MM.1S (cell line): ENCODE results near the gene OR14I1.

Experiments
- DNase-seq: peaks from one replicate; pipeline ENCODE4 v3.0.0-alpha.2; 2015
- H2AFZ ChIP-seq: fragments of 300-600 bp; sonication (generic); 2 replicates; pipeline ENCODE4 v1.6.0; 2016; ENCODE audit warnings: antibody characterized with exemption, low read length
- H3F3A ChIP-seq: fragments of 300-600 bp; sonication (generic); 2 replicates; pipeline ENCODE4 v1.6.1; 2016; ENCODE audit warnings: mild to moderate bottlenecking, antibody characterized with exemption, low read length, moderate library complexity, mixed read lengths; ENCODE audit not compliant: insufficient read depth
- H3K27ac ChIP-seq: fragments of 300-600 bp; sonication (generic); 2 replicates; pipeline ENCODE4 v1.5.1; 2016; ENCODE audit warnings: mild to moderate bottlenecking, low read length
- H3K27me3 ChIP-seq: fragments of 300-600 bp; sonication (generic); replicated peaks from 2 replicates; pipeline ENCODE4 v1.6.0; 2016; ENCODE audit warnings: low read length; ENCODE audit not compliant: insufficient read depth
- H3K36me3 ChIP-seq: fragments of 300-600 bp; sonication (generic); replicated peaks from 2 replicates; pipeline ENCODE4 v1.6.1; 2016; ENCODE audit warnings: mild to moderate bottlenecking, low read length, mixed read lengths; ENCODE audit not compliant: insufficient read depth
- H3K4me1 ChIP-seq: fragments of 300-600 bp; sonication (generic); 2 replicates; pipeline ENCODE4 v1.6.1; 2016; ENCODE audit warnings: low read length, mixed read lengths
- H3K4me2 ChIP-seq: fragments of 300-600 bp; sonication (generic); 2 replicates; pipeline ENCODE4 v1.6.0; 2016; ENCODE audit warnings: low read depth, low read length
- H3K4me3 ChIP-seq: fragments of 300-600 bp; sonication (generic); 2 replicates; pipeline ENCODE4 v1.5.1; 2016; ENCODE audit warnings: low read length, mixed read lengths
- H3K79me2 ChIP-seq: fragments of 300-600 bp; sonication (generic); 2 replicates; pipeline ENCODE4 v1.6.1; 2016; ENCODE audit warnings: mixed run types, low read length, mixed read lengths
- H3K9ac ChIP-seq: fragments of 300-600 bp; sonication (generic); 2 replicates; pipeline ENCODE4 v1.6.1; 2016; ENCODE audit warnings: low read length, mixed read lengths
- H3K9me2 ChIP-seq: fragments of 300-600 bp; sonication (generic); replicated peaks from 2 replicates; pipeline ENCODE4 v1.6.1; 2016; ENCODE audit warnings: mild to moderate bottlenecking, low read length, mixed read lengths; ENCODE audit not compliant: insufficient read depth
- H3K9me3 ChIP-seq: fragments of 300-600 bp; sonication (generic); replicated peaks from 2 replicates; pipeline ENCODE4 v1.6.1; 2016; ENCODE audit warnings: mild to moderate bottlenecking, low read length, mixed read lengths; ENCODE audit not compliant: insufficient read depth
- H4K20me1 ChIP-seq: fragments of 300-600 bp; sonication (generic); 2 replicates; pipeline ENCODE4 v1.6.1; 2016; ENCODE audit warnings: mild to moderate bottlenecking, low read length, moderate library complexity, mixed read lengths; ENCODE audit not compliant: insufficient read depth
- EZH2 ChIP-seq: fragments of 300-600 bp; sonication (generic); optimal IDR thresholded peaks from 2 replicates; pipeline ENCODE3; 2017; ENCODE audit warnings: low read depth, mild to moderate bottlenecking, antibody characterized with exemption, low read length, mixed read lengths
- EZH2phosphoT487 ChIP-seq: fragments of 300-600 bp; sonication (generic); IDR thresholded peaks from 2 replicates; pipeline ENCODE4 v1.6.1; 2018; ENCODE audit warnings: antibody characterized with exemption, low read length
- TF ChIP-seq, protein P1 (sequence below): fragments of 300-600 bp; sonication (generic); IDR thresholded peaks from 2 replicates; pipeline ENCODE4 v1.5.1; 2016; ENCODE audit warnings: antibody characterized with exemption, low read length, mixed read lengths

Gene OR14I1

DNA sequence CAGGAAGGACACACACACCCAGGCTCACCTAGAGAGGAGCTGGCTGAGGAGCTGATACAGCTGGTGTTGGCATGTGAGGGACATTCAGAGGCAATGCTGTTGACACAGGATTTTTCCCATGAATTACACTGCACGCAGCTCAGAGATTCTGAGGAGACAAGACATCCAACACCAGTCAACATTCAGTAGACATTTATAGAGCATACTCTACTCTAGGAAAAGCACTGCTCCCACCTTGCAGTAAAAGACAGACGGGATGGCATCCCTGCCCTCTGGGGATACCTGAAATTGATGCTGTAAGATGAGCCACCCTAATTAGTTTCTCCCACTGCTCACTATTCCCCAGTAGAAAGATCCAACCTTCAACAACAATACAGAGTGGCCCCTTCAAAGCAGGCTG lies 47.9 kb upstream of the OR14I1 start:
- Histone ChIP-seq H3K9ac (no peak overlapping the region), H3K79me2 (no peaks in the 10 kb centered on the region), H3K36me3 (no peaks in the 10 kb centered on the region), H3K9me3 (no peaks in the 10 kb centered on the region), H3K9me2 (no peaks in the 10 kb centered on the region), H4K20me1 (no peaks in the 10 kb centered on the region), H3K4me2 (no peak overlapping the region), H3K27ac (no peak overlapping the region), H3K4me1 (no peaks in the 10 kb centered on the region), H2AFZ (no peak overlapping the region), H3K4me3 (no peak overlapping the region), H3F3A (peaks cover 8% of the 10 kb centered on the region), H3K27me3 (no peaks in the 10 kb centered on the region)
- DNase-seq, result peak; percentile 4
- TF ChIP-seq EZH2phosphoT487 (no peak), EZH2 (no peak)
- TF ChIP-seq, protein P1, sequence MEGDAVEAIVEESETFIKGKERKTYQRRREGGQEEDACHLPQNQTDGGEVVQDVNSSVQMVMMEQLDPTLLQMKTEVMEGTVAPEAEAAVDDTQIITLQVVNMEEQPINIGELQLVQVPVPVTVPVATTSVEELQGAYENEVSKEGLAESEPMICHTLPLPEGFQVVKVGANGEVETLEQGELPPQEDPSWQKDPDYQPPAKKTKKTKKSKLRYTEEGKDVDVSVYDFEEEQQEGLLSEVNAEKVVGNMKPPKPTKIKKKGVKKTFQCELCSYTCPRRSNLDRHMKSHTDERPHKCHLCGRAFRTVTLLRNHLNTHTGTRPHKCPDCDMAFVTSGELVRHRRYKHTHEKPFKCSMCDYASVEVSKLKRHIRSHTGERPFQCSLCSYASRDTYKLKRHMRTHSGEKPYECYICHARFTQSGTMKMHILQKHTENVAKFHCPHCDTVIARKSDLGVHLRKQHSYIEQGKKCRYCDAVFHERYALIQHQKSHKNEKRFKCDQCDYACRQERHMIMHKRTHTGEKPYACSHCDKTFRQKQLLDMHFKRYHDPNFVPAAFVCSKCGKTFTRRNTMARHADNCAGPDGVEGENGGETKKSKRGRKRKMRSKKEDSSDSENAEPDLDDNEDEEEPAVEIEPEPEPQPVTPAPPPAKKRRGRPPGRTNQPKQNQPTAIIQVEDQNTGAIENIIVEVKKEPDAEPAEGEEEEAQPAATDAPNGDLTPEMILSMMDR, result no peak

DNA sequence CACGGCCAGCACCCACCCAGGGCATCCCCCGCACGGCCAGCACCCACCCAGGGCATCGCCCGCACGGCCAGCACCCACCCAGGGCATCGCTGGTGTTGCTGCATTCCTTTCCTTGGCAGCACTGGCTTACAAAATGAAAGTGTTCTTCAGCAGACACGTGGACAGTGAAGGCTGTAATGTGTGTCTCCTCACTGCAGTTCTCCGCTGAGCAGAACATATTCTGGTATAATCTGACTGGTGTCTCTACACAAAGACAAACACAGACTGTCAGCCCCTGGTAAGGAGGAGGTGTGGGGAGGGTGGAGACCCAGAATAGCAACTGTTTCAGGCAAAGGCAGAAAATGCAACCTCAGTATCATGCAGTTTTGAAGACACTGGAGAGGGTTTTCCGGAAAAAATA lies 45.6 kb upstream of the OR14I1 start:
- H4K20me1 ChIP-seq, result no peaks in the 10 kb centered on the region
- no peak for DNase-seq
- no peaks in the 10 kb centered on the region for H3K9me3 ChIP-seq
- no peak overlapping the region for H3K27ac ChIP-seq
- no peaks in the 10 kb centered on the region for H3K9me2 ChIP-seq
- no peaks in the 10 kb centered on the region for H3K36me3 ChIP-seq
- H3K9ac ChIP-seq, result no peak overlapping the region
- H2AFZ ChIP-seq, result no peak overlapping the region
- H3K4me3 ChIP-seq, result no peak overlapping the region
- TF ChIP-seq EZH2 (no peak), EZH2phosphoT487 (no peak)
- TF ChIP-seq, protein P1, result no peak
- no peaks in the 10 kb centered on the region for H3K4me1 ChIP-seq
- H3K27me3 ChIP-seq, result no peaks in the 10 kb centered on the region
- no peaks in the 10 kb centered on the region for H3K79me2 ChIP-seq
- peaks cover 8% of the 10 kb centered on the region for H3F3A ChIP-seq
- no peak overlapping the region for H3K4me2 ChIP-seq

DNA sequence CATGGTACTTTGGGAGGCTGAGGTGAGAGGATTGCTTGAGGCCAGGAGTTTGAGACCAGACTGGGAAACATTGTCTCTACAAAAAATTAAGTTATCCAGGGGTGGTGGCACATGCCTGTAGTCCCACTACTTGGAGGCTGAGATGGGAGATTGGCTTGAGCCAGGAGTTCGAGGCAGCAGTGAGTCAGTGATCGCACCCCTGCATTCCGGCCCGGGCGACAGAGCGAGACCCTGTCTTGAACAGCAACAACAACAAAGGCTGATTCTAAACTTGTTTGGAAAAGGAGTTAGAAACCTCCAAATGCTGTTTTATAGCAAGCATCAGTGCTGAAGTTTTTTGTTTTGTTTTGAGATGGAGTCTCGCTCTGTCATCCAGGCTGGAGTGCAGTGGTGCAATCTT lies 38.3 kb upstream of the OR14I1 start:
- no peaks in the 10 kb centered on the region for H3F3A ChIP-seq
- H3K9ac ChIP-seq, result no peak overlapping the region
- H3K9me3 ChIP-seq, result no peaks in the 10 kb centered on the region
- no peak overlapping the region for H3K4me2 ChIP-seq
- 0 out of 2 replicates have a peak, but pooled peaks cover 8% of the 10 kb centered on the region for H3K4me1 ChIP-seq
- H3K27me3 ChIP-seq, result no peaks in the 10 kb centered on the region
- H3K79me2 ChIP-seq, result no peaks in the 10 kb centered on the region
- H3K27ac ChIP-seq, result no peak overlapping the region
- H2AFZ ChIP-seq, result no peak overlapping the region
- no peak for TF ChIP-seq EZH2phosphoT487
- TF ChIP-seq, protein P1, result no peak
- TF ChIP-seq EZH2, result no peak
- no peaks in the 10 kb centered on the region for H4K20me1 ChIP-seq
- no peaks in the 10 kb centered on the region for H3K9me2 ChIP-seq
- no peak for DNase-seq
- H3K4me3 ChIP-seq, result no peak overlapping the region
- H3K36me3 ChIP-seq, result no peaks in the 10 kb centered on the region
